Iris pigment epithelial cell (primary cell): ENCODE results near the gene ADRA2C.

Source experiments
- DNase-seq: peaks from one replicate; pipeline ENCODE4 v3.0.0-alpha.2; 2011; ENCODE audit warnings: low read depth

Gene ADRA2C

DNA sequence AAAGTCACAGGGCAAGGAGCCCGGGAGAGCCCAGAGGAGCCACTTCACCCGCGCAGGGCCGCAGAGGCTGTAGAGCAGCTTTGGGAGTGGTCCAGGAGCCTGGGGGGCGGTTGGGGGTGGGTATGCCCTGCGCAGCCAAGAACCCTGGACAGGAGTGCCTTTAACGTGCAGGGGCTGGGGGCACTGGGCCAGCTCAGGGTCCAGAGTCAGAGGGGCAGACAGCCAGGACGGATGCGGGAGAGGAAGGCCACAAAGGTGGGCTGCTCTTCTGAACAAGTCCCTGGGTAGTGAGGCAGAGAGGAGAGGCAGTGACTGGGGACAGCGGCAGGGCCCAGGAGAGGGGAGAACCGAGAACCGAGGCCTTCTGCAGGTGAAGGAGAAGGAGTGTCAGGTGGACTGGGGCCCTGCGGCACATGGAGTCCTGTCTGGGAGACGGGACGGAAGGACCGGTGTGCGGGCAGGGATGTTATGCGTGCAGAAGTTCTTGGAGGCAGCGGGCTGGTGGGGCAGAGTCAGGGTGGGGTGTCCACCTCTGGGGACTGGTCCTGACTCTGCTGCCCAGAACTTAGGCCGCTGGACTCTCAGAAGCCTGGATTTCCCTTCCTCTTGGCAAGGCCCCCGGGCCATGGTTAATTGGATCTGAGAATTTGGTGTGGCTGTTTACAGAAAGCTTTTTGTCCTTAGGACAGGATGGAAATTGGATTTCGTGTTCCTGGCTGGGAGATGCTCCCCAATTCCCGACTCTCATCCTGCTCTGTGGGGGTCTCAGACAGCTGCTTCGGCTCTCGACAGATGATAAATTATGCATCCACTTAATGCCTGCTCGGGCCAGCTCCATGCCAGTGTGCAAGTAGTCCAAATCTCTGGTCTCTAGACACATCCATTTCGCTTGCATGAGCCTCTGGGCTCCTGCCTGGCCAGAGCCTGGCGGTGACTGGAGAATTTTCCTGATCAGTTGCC is 31.9 kb downstream of the ADRA2C start:
- no peak for DNase-seq

GRCh38 chr4:3799496-3799895 is 33.3 kb downstream of the ADRA2C start:
- no peak for DNase-seq

GRCh38 chr4:3800351-3800750 is 34.2 kb downstream of the ADRA2C start:
- DNase-seq = no peak

DNA sequence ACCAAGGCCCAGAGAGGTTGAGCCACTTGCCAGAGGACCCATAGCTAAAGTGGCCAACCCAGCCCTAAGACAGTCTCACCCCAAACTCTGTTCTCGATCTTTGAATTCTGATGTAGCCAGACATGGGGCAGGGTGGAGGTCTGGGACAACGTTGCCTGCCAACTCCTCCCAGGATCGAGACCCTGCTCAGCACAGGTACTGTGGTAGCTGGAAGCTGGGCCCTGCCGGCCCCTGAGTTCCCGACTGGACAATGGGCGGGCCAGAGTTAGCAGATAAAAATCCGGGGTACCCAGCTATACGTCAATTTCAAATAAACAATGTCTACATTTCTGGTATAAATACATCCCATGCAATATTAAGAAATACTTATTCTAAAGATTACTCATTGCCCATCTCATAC is 35.3 kb downstream of the ADRA2C start:
- DNase-seq = no peak

- no peak for DNase-seq
Observed at GRCh38 chr4:3801931-3802550, 35.9 kb downstream of the ADRA2C start.

DNA sequence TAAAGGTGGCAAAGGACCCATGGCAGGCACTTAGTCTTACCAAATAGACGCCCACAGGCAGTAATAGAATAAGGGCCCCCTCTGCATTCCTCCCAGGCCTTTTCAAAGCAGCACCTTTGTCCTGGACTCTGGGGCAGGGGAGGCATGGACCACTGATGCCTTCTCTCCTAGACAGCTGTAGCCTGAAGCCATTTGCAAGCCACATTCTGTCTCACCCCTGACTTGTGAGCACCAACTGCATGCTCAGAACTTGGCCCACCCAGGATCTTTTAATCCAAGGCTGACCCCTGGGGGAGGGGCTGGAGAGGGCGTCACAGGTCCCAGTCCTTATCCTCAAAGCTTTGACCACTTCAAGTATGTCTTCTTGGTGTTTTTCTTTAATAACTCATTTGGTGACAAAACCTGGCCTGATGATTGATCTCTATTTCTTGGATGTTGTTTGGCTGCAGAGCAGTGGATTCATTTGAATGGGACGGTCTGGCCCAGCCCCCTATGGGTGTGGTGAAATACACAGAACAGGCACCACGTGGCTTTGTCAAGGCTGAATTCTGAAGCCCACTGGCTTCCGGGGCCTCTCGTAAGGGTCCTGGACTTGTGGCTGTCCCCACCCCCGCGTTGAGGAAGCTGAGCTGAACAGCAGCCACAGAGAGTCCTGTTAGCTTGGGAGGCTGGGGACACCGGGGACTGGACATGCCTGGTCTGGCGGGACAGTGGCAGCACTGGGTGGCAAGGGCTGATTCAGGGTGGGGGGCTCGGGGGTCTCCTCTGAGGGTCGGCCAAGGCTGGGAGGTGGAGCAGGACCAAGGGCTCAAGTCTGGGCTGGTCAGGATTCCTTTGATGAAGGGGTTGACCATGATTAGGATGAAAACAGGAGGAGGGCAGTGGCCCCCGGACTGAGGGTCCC is 36.6 kb downstream of the ADRA2C start:
- DNase-seq = no peak

GRCh38 chr4:3803475-3803847 is 37.3 kb downstream of the ADRA2C start:
- no peak for DNase-seq

- DNase-seq = no peak
Observed at GRCh38 chr4:3803946-3804345, 37.8 kb downstream of the ADRA2C start.

GRCh38 chr4:3805026-3805425 is 38.8 kb downstream of the ADRA2C start:
- no peak for DNase-seq

GRCh38 chr4:3805731-3806130 is 39.5 kb downstream of the ADRA2C start:
- DNase-seq = no peak

DNA sequence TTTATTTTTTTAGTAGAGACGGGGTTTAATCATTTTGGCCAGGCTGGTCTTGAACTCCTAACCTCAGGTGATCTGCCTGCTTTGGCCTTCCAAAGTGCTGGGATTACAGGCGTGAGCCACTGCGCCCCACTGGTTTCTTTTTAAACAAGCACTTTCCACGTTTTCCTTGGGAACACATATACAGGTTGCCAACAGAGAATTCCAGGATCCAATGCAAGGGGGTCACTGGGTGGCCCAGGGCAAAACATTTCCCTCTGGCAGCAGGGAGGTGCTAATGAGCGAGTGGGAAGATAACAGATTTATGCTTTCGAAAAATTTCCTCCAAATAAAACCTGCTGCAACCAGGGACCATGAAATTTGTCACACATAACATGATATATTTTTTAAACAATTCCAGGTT is 41.1 kb downstream of the ADRA2C start:
- DNase-seq = no peak

GRCh38 chr4:3807822-3808496 is 41.8 kb downstream of the ADRA2C start:
- DNase-seq = no peak

DNA sequence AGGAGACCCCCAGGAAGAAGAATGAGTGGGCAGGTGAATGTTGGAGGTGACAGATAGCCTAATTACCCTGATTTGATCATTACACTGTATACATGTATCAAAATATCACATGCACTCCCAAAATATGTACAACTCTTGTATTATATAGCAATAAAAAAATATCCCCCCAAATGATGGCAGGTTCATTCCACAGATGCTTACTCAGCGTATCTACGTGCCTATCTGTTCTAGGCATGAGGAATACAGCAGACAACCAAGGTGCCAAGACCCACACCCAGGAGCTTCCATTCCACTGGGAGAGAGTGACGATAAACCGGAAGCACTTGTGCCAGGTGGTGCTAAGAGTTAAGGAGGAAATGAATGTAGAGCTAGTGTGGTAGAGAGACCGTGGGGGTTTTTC is 42.4 kb downstream of the ADRA2C start:
- DNase-seq = no peak

DNA sequence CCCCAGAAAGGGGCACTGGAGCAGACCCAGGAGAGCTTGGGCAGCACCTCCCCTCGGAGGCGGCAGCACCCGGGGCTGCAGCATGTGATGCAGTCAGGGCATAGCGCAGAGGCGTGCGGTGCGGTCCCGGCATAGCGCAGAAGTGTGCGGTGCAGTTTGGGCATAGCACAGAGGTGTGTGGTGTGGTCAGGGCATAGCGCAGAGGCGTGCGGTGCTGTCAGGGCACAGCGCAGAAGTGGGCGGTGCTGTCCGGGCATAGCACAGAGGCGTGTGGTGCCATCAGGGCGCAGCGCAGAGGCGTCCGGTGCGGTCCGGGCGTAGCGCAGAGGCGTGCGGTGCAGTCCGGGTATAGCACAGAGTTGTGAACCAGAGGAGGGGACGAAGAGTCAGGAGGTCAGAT is 42.8 kb downstream of the ADRA2C start:
- DNase-seq = no peak

DNA sequence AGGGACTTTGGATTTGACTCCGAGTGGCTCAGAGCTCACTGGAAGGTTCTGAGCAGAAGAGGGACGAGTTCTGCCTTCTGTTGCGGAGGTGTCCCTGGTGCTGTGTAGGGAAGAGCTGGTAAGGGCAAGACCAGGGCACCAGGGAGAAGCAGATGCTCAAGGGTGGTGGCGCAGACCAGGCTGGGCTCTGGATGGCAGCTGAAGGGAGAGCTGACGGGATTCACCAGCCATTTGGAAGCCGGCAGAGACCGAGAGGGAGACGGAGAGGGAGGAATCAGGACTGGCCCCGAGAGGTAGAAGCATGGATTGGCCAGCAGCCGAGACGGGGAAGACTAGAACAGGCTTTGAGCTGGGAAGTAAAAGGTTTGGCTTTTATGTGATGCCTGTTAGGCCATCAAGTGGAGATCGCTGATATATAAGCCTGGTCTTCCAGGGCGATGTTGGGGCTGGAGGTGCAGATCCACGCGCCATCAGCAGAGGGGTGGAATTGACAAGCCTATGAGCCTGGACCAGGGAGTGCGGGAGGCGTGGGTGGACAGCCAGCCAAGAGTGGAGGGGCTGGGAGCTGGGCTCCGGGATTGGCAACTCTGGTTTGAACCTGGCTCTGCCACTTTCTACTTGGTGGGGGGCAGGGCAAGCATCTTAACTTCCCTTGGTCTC is 43.4 kb downstream of the ADRA2C start:
- DNase-seq = no peak

GRCh38 chr4:3810111-3810680 is 44.0 kb downstream of the ADRA2C start:
- no peak for DNase-seq

DNA sequence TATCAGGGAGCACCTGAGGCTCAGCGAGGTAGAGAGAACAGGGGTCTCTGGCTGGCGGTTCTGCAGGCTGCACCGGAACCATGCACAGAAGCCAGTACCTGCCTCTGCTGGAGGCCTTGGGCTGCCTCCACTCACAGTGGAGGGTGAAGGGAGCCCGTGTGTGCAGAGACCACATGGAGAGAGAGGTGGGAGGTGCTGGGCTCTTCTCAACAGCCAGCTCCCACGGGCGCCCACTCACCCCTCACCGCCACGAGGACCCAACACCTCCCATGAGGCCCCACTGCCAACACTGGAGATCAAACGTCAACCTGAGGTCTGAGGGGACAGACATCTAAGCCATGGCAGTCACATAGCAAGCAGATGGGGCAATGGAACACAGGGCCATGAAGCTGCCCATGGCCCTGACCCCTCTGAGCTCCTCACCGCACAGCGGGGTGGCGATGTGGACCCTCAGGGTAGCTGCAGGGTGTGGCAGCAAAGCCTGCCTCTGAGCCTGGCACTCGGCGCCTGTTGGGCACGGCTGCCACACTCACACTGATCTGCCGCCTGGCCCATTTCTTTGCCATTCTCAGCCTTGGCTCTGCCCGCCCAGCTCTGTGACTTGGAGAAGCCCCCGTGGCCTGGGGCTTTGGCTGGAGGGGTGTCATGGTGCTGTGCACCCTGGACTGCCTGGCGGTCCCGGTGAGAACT is 44.8 kb downstream of the ADRA2C start:
- DNase-seq = no peak

GRCh38 chr4:3811621-3812020 is 45.4 kb downstream of the ADRA2C start:
- no peak for DNase-seq

- DNase-seq = no peak
Observed at GRCh38 chr4:3812211-3812934, 46.2 kb downstream of the ADRA2C start.
